Hindlimb muscle (tissue), 1 donor: ENCODE data around the gene EYS. TPM values are rescaled to one million over a fixed set of nuclear protein-coding genes. Genes with fewer than 3 reads are reported as not detected.
"Not testable (repeated sequence)": the region's sequence is repeated elsewhere in the genome, so short reads cannot be mapped to it uniquely, and the experiment has no call there.

ENCODE experiments used
- DNase-seq: peaks from one replicate; pipeline ENCODE4 v3.0.0-alpha.2; 2013
- polyA plus RNA-seq: library from polyadenylated mRNA; unstranded; fragments of 120-200 nt; gene quantifications from one replicate; pipeline ENCODE4 v1.2.1, GENCODE V29; 2013; ENCODE audit not compliant: insufficient read length

EYS gene
- polyA plus RNA-seq, 1 donor = 0.59 TPM

GRCh38 chr6:63760199-63760598, 1946.8 kb downstream of the EYS start:
- DNase-seq = no peak

- no peak for DNase-seq
Observed at GRCh38 chr6:63759605-63760105, 1947.4 kb downstream of the EYS start.

GRCh38 chr6:63757826-63758225, 1949.2 kb downstream of the EYS start:
- DNase-seq = no peak

- DNase-seq = not testable (repeated sequence)
Observed at GRCh38 chr6:63757275-63757674, 1949.8 kb downstream of the EYS start.

GRCh38 chr6:63750400-63750799, 1956.6 kb downstream of the EYS start:
- DNase-seq = no peak

GRCh38 chr6:63745784-63746183, 1961.2 kb downstream of the EYS start:
- no peak for DNase-seq

- no peak for DNase-seq
Observed at GRCh38 chr6:63744810-63745209, 1962.2 kb downstream of the EYS start.

- DNase-seq = no peak
Observed at GRCh38 chr6:63743691-63744090, 1963.3 kb downstream of the EYS start.

- no peak for DNase-seq
Observed at GRCh38 chr6:63742060-63742459, 1965.0 kb downstream of the EYS start.

GRCh38 chr6:63740709-63741108, 1966.3 kb downstream of the EYS start:
- no peak for DNase-seq

GRCh38 chr6:63739094-63739687, 1967.8 kb downstream of the EYS start:
- DNase-seq = no peak

- not testable (repeated sequence) for DNase-seq
Observed at GRCh38 chr6:63738190-63738589, 1968.8 kb downstream of the EYS start.

- DNase-seq = no peak
Observed at GRCh38 chr6:63734923-63735322, 1972.1 kb downstream of the EYS start.

- no peak for DNase-seq
Observed at GRCh38 chr6:63732336-63732735, 1974.7 kb downstream of the EYS start.

- DNase-seq = no peak
Observed at GRCh38 chr6:63731930-63732329, 1975.1 kb downstream of the EYS start.

GRCh38 chr6:63730311-63730710, 1976.7 kb downstream of the EYS start:
- no peak for DNase-seq

GRCh38 chr6:63724721-63725120, 1982.3 kb downstream of the EYS start:
- no peak for DNase-seq

- DNase-seq = no peak
Observed at GRCh38 chr6:63721181-63721580, 1985.8 kb downstream of the EYS start.

GRCh38 chr6:63716169-63716568, 1990.9 kb downstream of the EYS start:
- no peak for DNase-seq

- no peak for DNase-seq
Observed at GRCh38 chr6:63714091-63714490, 1992.9 kb downstream of the EYS start.

GRCh38 chr6:63713332-63713731, 1993.7 kb downstream of the EYS start:
- no peak for DNase-seq

GRCh38 chr6:63709148-63709547, 1997.9 kb downstream of the EYS start:
- no peak for DNase-seq

- no peak for DNase-seq
Observed at GRCh38 chr6:63708631-63709030, 1998.4 kb downstream of the EYS start.

GRCh38 chr6:63706630-63707029, 2000.4 kb downstream of the EYS start:
- DNase-seq = no peak

- no peak for DNase-seq
Observed at GRCh38 chr6:63705707-63706106, 2001.3 kb downstream of the EYS start.
